GM12892 (cell line): ENCODE data around the gene KLHL11.

Experiments used
- POLR2A ChIP-seq: IDR thresholded peaks from 2 replicates; pipeline ENCODE4 v1.6.1; 2011; ENCODE audit warnings: low read depth, low read length, control low read depth
- POLR2AphosphoS5 ChIP-seq: IDR thresholded peaks from 2 replicates; pipeline ENCODE4 v1.6.1; 2011; ENCODE audit warnings: low read depth, low read length, control low read depth

DNA sequence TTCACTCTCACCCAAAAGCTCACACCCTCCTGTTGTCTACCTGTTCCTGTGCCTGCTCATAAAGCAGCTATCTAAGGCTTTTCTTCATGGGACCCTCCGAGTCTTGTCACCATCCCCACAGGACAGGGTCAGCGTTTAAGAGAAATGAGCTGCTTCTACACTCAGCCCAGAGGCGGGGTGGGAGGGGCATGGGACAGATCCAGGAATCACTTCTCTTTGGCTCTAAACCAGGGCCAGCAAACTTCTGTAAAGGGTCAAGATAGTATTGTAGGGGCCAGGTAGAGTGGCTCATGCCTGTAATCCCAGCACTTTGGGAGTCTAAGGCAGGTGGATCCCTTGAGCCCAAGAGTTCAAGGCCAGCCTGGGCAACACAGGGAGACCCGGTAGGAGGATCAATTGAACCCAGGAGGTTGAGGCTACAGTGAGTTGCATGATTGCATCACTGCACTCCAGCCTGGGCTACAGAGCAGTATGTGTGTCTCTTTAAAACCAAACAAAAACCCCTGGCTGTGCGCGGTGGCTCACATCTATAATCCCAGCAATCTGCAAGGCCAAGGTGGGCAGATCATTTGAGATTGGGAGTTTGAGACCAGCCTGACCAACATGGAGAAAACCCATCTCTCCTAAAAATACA lies 23.2 kb upstream of the KLHL11 start:
- TF ChIP-seq POLR2A, result no peak
- no peak for TF ChIP-seq POLR2AphosphoS5
